GM12875 (cell line): ENCODE measurements around the gene NUDT14.

Experiments
- H3K4me3 ChIP-seq: one replicate; pipeline ENCODE4 v1.5.1; 2011; ENCODE audit warnings: low read depth, low read length, control low read depth
- CTCF ChIP-seq: IDR thresholded peaks from 2 replicates; pipeline ENCODE4 v1.5.1; 2011; ENCODE audit warnings: low read depth, mild to moderate bottlenecking, control low read depth, inconsistent platforms, low read length, moderate library complexity, borderline replicate concordance; ENCODE audit not compliant: insufficient read depth

Gene NUDT14

DNA sequence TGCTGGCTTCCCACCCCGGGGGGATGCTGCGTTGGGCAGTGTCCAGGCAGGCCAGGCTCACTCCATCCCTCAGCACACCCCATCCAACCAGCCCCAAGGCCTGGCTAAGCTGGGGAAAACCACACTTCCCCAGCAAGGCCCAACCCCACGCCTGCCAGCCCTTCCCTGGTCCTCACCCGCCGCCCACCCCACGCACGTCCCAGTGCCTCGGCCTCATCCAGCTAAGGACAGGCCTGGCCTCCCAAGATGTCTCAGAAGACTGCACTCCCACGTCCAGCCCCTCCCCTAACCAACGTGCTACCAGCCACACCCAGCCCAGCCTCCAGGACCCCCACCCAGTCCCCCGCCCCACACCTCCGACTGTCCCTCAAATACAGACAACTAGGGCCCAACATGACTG, 22.3 kb downstream of the NUDT14 start:
- TF ChIP-seq CTCF = no peak
- H3K4me3 ChIP-seq = no peak overlapping the region

DNA sequence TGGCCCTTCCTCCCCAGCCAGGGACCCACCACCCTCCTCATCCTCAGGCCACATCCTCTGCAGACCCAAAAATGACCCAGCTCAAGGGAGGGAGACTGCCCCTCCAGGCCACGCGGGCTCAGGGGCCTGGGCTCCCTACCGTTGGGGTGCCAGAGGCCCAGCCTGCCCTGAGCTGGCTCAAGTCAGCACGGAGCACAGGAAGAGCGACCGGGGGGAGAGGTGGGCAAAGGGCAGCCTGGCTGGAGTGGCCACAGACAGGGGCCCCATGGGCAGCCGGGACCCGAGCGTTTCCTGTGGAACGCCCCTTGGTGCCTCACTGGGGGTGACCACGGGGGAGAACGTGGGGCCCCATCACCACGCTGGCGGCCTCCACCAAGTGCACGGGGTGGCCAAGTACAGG, 23.2 kb downstream of the NUDT14 start:
- TF ChIP-seq CTCF = no peak
- no peak overlapping the region for H3K4me3 ChIP-seq

DNA sequence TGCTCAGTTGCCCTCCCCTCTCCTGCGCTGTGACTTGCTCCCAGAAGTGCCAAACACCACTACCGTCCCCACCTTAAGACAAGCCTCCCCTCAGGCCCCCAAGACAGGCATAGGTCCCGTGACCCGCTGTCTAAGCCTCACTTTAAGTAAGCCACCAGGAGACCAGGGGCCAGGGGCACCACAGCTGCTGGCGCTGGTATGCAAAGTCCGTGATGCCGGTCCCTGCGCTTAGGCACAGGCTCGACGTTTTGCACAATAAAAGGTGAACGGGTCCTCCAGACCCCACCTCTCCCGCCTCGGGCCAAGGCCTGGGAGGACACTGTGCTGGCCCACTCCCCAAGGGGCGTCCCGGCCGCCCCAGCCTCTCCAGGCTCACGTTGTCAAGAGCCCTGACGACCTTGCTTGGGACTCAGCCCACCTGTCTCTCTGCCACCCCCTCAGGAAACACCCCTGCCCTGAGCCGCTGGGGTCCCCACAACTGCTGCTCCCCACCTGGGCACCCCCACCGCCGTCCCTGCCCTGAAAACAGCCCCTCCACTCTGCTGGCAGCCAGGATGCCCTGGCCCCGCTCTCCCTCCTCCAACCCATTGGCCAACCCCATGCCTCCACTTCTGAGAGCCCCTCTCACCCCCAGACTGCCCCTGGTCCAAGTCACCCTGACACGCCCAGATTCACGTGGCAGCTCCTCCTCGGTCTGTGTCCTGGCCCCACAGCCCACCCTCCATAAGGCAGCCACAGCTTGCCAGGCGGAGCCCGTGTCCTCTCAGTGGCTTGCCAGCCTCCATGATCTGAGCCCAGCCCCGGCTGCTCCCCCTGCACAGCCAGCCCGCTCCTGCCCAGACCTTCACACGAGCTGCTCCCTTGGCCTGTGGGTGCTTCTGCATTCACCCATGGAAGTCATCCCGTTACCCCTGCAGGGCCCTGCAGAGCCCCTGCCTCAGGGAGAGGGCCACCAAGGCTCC, 24.4 kb downstream of the NUDT14 start:
- no peak for TF ChIP-seq CTCF

DNA sequence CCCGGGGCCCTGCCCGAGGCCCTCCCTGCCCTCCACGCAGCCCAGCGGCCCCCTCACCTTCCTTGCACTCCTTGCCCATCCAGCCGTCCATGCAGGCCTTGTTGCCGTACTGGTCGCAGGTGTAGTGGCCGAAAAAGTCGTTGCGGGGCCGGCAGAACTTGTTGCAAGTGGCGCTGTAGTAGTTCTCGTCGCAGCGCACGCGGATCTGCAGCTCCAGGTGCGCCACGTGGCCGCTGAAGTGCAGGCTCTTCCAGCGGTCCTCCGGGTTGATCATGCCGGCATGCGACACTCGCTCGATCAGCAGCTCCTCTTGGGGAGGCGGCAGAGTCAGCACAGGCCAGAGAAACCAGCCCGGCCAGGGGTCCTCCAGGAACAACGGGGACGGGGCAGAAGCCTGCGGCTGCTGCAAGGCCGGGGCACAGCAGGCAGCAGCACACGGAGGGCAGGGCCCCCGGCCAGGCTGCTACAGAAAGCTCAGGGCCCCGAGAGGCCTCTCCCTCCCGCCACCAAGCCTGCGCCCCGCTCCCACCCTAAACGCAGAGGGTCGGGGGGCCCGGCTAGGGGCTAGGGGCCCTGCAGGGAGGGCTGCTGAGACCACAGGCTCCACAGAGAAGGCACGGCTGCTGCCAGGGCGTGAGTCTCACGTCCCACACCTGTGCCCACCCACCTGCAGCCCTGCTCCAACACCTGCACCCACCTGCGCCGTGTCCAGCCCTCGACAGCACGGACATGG, 25.3 kb downstream of the NUDT14 start:
- no peak overlapping the region for H3K4me3 ChIP-seq
- no peak for TF ChIP-seq CTCF

More for the DNA sequence above, 24.4 kb downstream of the NUDT14 start:
- no peak overlapping the region for H3K4me3 ChIP-seq

GRCh38 chr14:105155071-105155651, 26.0 kb downstream of the NUDT14 start:
- H3K4me3 ChIP-seq = no peak overlapping the region
- TF ChIP-seq CTCF = no peak

DNA sequence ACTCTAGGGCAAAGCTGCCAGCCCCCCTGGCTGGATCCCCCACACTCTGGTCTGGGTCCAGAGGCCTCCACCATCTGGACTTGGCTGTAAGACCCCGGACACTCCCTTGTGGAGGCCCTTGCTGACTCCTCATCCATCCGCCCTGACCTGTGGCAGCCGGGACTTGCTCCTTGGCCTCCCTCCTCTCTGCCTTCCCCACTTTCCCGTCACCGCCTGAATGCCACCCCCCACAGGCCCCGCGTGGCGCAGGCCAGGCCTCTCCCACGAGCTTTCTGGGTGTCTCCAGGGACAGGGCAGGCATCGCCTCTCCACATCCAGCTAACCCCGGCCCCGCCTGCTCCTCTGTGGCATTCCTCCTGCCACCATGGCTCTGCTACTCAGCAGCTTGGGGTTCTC, 26.6 kb downstream of the NUDT14 start:
- no peak overlapping the region for H3K4me3 ChIP-seq
- no peak for TF ChIP-seq CTCF
